ENCODE data around the gene ADORA2A.
"Not testable (repeated sequence)": the region's sequence is repeated elsewhere in the genome, so short reads cannot be mapped to it uniquely, and the experiment has no call there.

Gene ADORA2A

GRCh38 chr22:24455751-24456426, 28.5 kb downstream of the ADORA2A start:
- DNase-seq: no peak

- DNase-seq: no peak
Observed at GRCh38 chr22:24457894-24458420, 30.6 kb downstream of the ADORA2A start.

GRCh38 chr22:24459911-24460310, 32.5 kb downstream of the ADORA2A start:
- no peak for DNase-seq

- no peak for DNase-seq
Observed at GRCh38 chr22:24460418-24461089, 33.2 kb downstream of the ADORA2A start.

- DNase-seq: no peak
Observed at GRCh38 chr22:24463071-24463760, 35.8 kb downstream of the ADORA2A start.

GRCh38 chr22:24465566-24465965, 38.2 kb downstream of the ADORA2A start:
- no peak for DNase-seq

GRCh38 chr22:24465975-24466374, 38.6 kb downstream of the ADORA2A start:
- no peak for DNase-seq

- DNase-seq: no peak
Observed at GRCh38 chr22:24466716-24467328, 39.4 kb downstream of the ADORA2A start.

GRCh38 chr22:24467340-24467739, 39.9 kb downstream of the ADORA2A start:
- no peak for DNase-seq

- no peak for DNase-seq
Observed at GRCh38 chr22:24471570-24471969, 44.2 kb downstream of the ADORA2A start.

GRCh38 chr22:24473284-24473683, 45.9 kb downstream of the ADORA2A start:
- DNase-seq: no peak

- DNase-seq: no peak
Observed at GRCh38 chr22:24474221-24474620, 46.8 kb downstream of the ADORA2A start.

GRCh38 chr22:24474649-24475255, 47.4 kb downstream of the ADORA2A start:
- no peak for DNase-seq

- no peak for DNase-seq
Observed at GRCh38 chr22:24481641-24482040, 54.2 kb downstream of the ADORA2A start.

GRCh38 chr22:24482575-24482974, 55.2 kb downstream of the ADORA2A start:
- DNase-seq: no peak

- no peak for DNase-seq
Observed at GRCh38 chr22:24482998-24483397, 55.6 kb downstream of the ADORA2A start.

GRCh38 chr22:24483976-24484545, 56.7 kb downstream of the ADORA2A start:
- DNase-seq: no peak

GRCh38 chr22:24485170-24485569, 57.8 kb downstream of the ADORA2A start:
- no peak for DNase-seq

GRCh38 chr22:24485608-24486007, 58.2 kb downstream of the ADORA2A start:
- no peak for DNase-seq

GRCh38 chr22:24486501-24486921, 59.1 kb downstream of the ADORA2A start:
- no peak for DNase-seq

- DNase-seq: no peak
Observed at GRCh38 chr22:24489011-24489410, 61.6 kb downstream of the ADORA2A start.

- not testable (repeated sequence) for DNase-seq
Observed at GRCh38 chr22:24489434-24489833, 62.0 kb downstream of the ADORA2A start.
